Keratinocyte (primary cell): Measurements from ENCODE around the gene RABL3.

Experiments
- CTCF ChIP-seq, 3 experiments: IDR thresholded peaks in 1 of 3; conservative IDR thresholded peaks in 1 of 3; optimal IDR thresholded peaks in 1 of 3; 2 replicates in 2 of 3; 3 replicates in 1 of 3; pipeline versions ENCODE3 to v1.5.1; 2011; ENCODE audit warnings: low read length in 3 of 3, mild to moderate bottlenecking in 3 of 3, moderate library complexity in 2 of 3, control low read depth in 1 of 3, inconsistent platforms in 1 of 3; ENCODE audit not compliant: insufficient read depth in 2 of 3; ENCODE audit errors: extremely low read depth in 1 of 3
- EZH2 ChIP-seq: IDR thresholded peaks from one replicate; pipeline ENCODE4 v1.6.1; 2012; ENCODE audit warnings: inconsistent platforms, mild to moderate bottlenecking, low read length, moderate library complexity

- TF ChIP-seq CTCF (optimal IDR thresholded peaks at IDR 0.05 in 1 of 3, IDR thresholded peaks at IDR 0.05 in 1 of 3, conservative IDR thresholded peaks at IDR 0.05 in 1 of 3; ENCODE audit: extremely low read depth in 1 of 3, insufficient read depth in 2 of 3, low read length in 3 of 3) (no peak), EZH2 (no peak)
These were observed 95.4 kb downstream of the RABL3 start for GRCh38 chr3:120646771-120647432.
